Measurements from ENCODE around the gene DLGAP1.

The DLGAP1 gene

GRCh38 chr18:3930126-3931012 lies 524.7 kb downstream of the DLGAP1 start:
- Histone ChIP-seq H3K4me3 (replicated peaks; ENCODE audit: low read depth, low read length) (no peak overlapping the region), H3K36me3 (ENCODE audit: control insufficient read depth, insufficient read depth, low read length) (no peaks in the 10 kb centered on the region), H3K27me3 (replicated peaks; ENCODE audit: control insufficient read depth, insufficient read depth, low read length) (no peaks in the 10 kb centered on the region)
- no peak for DNase-seq (ENCODE audit: extremely low read depth, insufficient read length)
- no peak for TF ChIP-seq CTCF (IDR thresholded peaks at IDR 0.05; ENCODE audit: insufficient read depth, low read length, poor library complexity, severe bottlenecking)

GRCh38 chr18:3924455-3924854 lies 530.7 kb downstream of the DLGAP1 start:
- no peak for TF ChIP-seq CTCF (IDR thresholded peaks at IDR 0.05; ENCODE audit: insufficient read depth, low read length, poor library complexity, severe bottlenecking)
- H3K36me3 ChIP-seq (ENCODE audit: control insufficient read depth, insufficient read depth, low read length) = no peaks in the 10 kb centered on the region
- DNase-seq (ENCODE audit: extremely low read depth, insufficient read length) = no peak
- no peak overlapping the region for H3K4me3 ChIP-seq (replicated peaks; ENCODE audit: low read depth, low read length)
- no peaks in the 10 kb centered on the region; the same call in 1 of the 2 replicates for H3K27me3 ChIP-seq (replicated peaks; ENCODE audit: control insufficient read depth, insufficient read depth, low read length)

GRCh38 chr18:3923750-3924149 lies 531.4 kb downstream of the DLGAP1 start:
- H3K36me3 ChIP-seq (ENCODE audit: control insufficient read depth, insufficient read depth, low read length) = no peaks in the 10 kb centered on the region
- no peak overlapping the region for H3K4me3 ChIP-seq (replicated peaks; ENCODE audit: low read depth, low read length)
- no peaks in the 10 kb centered on the region; the same call in 1 of the 2 replicates for H3K27me3 ChIP-seq (replicated peaks; ENCODE audit: control insufficient read depth, insufficient read depth, low read length)
- DNase-seq (ENCODE audit: extremely low read depth, insufficient read length) = no peak
- TF ChIP-seq CTCF (IDR thresholded peaks at IDR 0.05; ENCODE audit: insufficient read depth, low read length, poor library complexity, severe bottlenecking) = no peak

GRCh38 chr18:3921826-3922225 lies 533.3 kb downstream of the DLGAP1 start:
- Histone ChIP-seq H3K27me3 (replicated peaks; ENCODE audit: control insufficient read depth, insufficient read depth, low read length) (no peaks in the 10 kb centered on the region; the same call in 1 of the 2 replicates), H3K36me3 (ENCODE audit: control insufficient read depth, insufficient read depth, low read length) (no peaks in the 10 kb centered on the region), H3K4me3 (replicated peaks; ENCODE audit: low read depth, low read length) (no peak overlapping the region)
- no peak for TF ChIP-seq CTCF (IDR thresholded peaks at IDR 0.05; ENCODE audit: insufficient read depth, low read length, poor library complexity, severe bottlenecking)
- no peak for DNase-seq (ENCODE audit: extremely low read depth, insufficient read length)

GRCh38 chr18:3920832-3921231 lies 534.3 kb downstream of the DLGAP1 start:
- no peak for TF ChIP-seq CTCF (IDR thresholded peaks at IDR 0.05; ENCODE audit: insufficient read depth, low read length, poor library complexity, severe bottlenecking)
- Histone ChIP-seq H3K27me3 (replicated peaks; ENCODE audit: control insufficient read depth, insufficient read depth, low read length) (no peaks in the 10 kb centered on the region; the same call in 1 of the 2 replicates), H3K36me3 (ENCODE audit: control insufficient read depth, insufficient read depth, low read length) (no peaks in the 10 kb centered on the region), H3K4me3 (replicated peaks; ENCODE audit: low read depth, low read length) (no peak overlapping the region)
- DNase-seq (ENCODE audit: extremely low read depth, insufficient read length) = no peak

Measured in GM06990 (cell line).